GM12878 (cell line): ENCODE measurements around the gene ADK. TPM values are rescaled to one million over a fixed set of nuclear protein-coding genes. Genes with fewer than 3 reads are reported as not detected.
A peak's percentile ranks its signal among the peaks of the same experiment; 100 is the strongest.

Experiments used
- BMI1 ChIP-seq: fragments of 450-650 bp; IDR thresholded peaks from 2 replicates; pipeline ENCODE4 v1.6.1; 2016; ENCODE audit warnings: mild to moderate bottlenecking, moderate library complexity, borderline replicate concordance
- CBFB ChIP-seq: IDR thresholded peaks from 2 replicates; pipeline ENCODE4 v1.6.1; 2016; ENCODE audit warnings: antibody characterized with exemption, low read depth
- CTCF ChIP-seq, 3 experiments: IDR thresholded peaks in 2 of 3; conservative IDR thresholded peaks in 1 of 3; 2 replicates each; pipeline ENCODE4 v1.5.1; 2011; ENCODE audit warnings: low read depth in 3 of 3, low read length in 3 of 3, mild to moderate bottlenecking in 3 of 3, control low read depth in 2 of 3, moderate library complexity in 2 of 3, inconsistent platforms in 1 of 3, mixed read lengths in 1 of 3; ENCODE audit not compliant: control insufficient read depth in 2 of 3, insufficient read depth in 1 of 3; ENCODE audit errors: extremely low read depth in 1 of 3
- E2F8 ChIP-seq: fragments of 450-650 bp; IDR thresholded peaks from 2 replicates; pipeline ENCODE4 v1.6.1; 2018; ENCODE audit warnings: mild to moderate bottlenecking, low read depth, moderate library complexity; ENCODE audit not compliant: partially characterized antibody
- ESRRA ChIP-seq: IDR thresholded peaks from 2 replicates; pipeline ENCODE4 v1.6.1; 2012; ENCODE audit warnings: mild to moderate bottlenecking, low read length, improper control_type of control experiment
- HDAC6 ChIP-seq: fragments of 200-600 bp; sonication (generic); IDR thresholded peaks from one replicate; pipeline ENCODE4 v1.8.0; 2017; ENCODE audit warnings: antibody characterized with exemption; ENCODE audit not compliant: unreplicated experiment
- IKZF1 ChIP-seq: fragments of 450-650 bp; conservative IDR thresholded peaks from 2 replicates; pipeline ENCODE4 v1.6.1; 2017; ENCODE audit warnings: antibody characterized with exemption, mild to moderate bottlenecking
- MEF2B ChIP-seq: fragments of 450-650 bp; IDR thresholded peaks from 2 replicates; pipeline ENCODE4 v1.6.1; 2018; ENCODE audit warnings: mild to moderate bottlenecking, moderate library complexity; ENCODE audit not compliant: partially characterized antibody, poor library complexity, severe bottlenecking
- NFIC ChIP-seq: IDR thresholded peaks from 2 replicates; pipeline ENCODE4 v1.6.1; 2012; ENCODE audit warnings: low read depth, mild to moderate bottlenecking, inconsistent platforms, low read length, moderate library complexity
- SUPT20H ChIP-seq: IDR thresholded peaks from 2 replicates; pipeline ENCODE4 v1.6.1; 2011; ENCODE audit warnings: low read depth, mild to moderate bottlenecking, low read length, moderate library complexity, borderline replicate concordance; ENCODE audit not compliant: control insufficient read depth
- ZNF207 ChIP-seq: fragments of 450-650 bp; IDR thresholded peaks from 2 replicates; pipeline ENCODE4 v1.6.1; 2014; ENCODE audit warnings: antibody characterized with exemption, mild to moderate bottlenecking, borderline replicate concordance
- ZNF217 ChIP-seq: fragments of 450-650 bp; IDR thresholded peaks from 2 replicates; pipeline ENCODE4 v1.6.1; 2017; ENCODE audit warnings: antibody characterized with exemption, mild to moderate bottlenecking
- polyA plus RNA-seq, 11 experiments: library from polyadenylated mRNA; depleted of rRNA in 4 of 11; unstranded in 6 of 11; stranded (reverse) in 5 of 11; fragments of >200 nt; fragmentation: Nextera tagmentation in 4 of 11; fragmentation: Illumina TruSeq in 1 of 11; extraction: Ambion mirVana in 4 of 11; extraction: Trizol in 1 of 11; gene quantifications; 1 replicate in 1 of 11; 2 replicates in 10 of 11; pipeline versions ENCODE4 v1.2.1 to v1.2.3, GENCODE V29; 2011 to 2016; ENCODE audit warnings: inconsistent platforms in 2 of 11, missing spikeins in 2 of 11, low read depth in 1 of 11
- total RNA-seq, 4 experiments: library from RNA; depleted of rRNA in 3 of 4; stranded (reverse); fragments of >200 nt in 3 of 4; fragmentation: Illumina TruSeq in 1 of 4; extraction: Trizol in 1 of 4; gene quantifications; 2 replicates each; pipeline versions ENCODE4 v1.2.1 to v1.2.3, GENCODE V29; 2013 to 2021
- TF ChIP-seq, protein P1 (sequence below): IDR thresholded peaks from 2 replicates; pipeline ENCODE4 v1.6.1; 2011; ENCODE audit warnings: low read depth, mild to moderate bottlenecking, low read length, moderate library complexity, borderline replicate concordance; ENCODE audit errors: extremely low read depth

Gene ADK
- total and polyA plus RNA-seq, 10 of the 15 experiments (the other 5 are each of a cell fraction or from before 2014, with no cell fraction given): 42.0 to 151 (median 81.6) TPM

DNA sequence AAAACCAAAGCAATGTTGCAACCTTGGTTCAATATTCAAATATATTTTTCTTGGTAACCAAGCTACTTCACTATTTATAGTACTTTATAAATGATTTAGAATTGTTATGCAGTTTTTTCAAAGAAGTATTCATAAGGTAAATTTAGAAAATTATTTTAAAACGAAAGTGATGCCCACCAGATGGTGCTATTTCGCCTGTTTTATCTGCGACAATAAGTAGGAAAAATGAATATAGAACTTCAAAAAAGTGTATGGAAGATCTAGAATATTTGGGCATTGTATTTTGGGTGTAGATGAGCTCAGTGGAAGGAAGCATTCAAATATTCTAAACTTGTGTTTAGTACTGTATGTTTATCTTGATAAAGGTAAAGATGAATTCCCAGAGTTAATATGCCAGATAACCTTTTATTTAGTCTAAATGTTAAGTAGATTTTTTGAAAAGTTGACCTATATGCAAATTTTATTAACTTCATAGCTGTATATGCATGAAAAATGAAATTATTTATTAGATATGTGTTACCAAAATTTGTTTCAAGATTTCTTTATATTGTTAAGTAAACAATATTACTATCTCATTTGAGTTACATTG, 93.2 kb downstream of the ADK start (continued):
- TF ChIP-seq CTCF (IDR thresholded peaks at IDR 0.05 in 2 of 3, conservative IDR thresholded peaks at IDR 0.05 in 1 of 3; ENCODE audit: control insufficient read depth in 2 of 3, extremely low read depth in 1 of 3, insufficient read depth in 1 of 3, low read depth in 3 of 3, low read length in 3 of 3) (peak; percentile 16 to 48 (median 40); a peak in 3 of 6 replicates), IKZF1 (no peak), NFIC (no peak), BMI1 (no peak), ZNF207 (no peak), SUPT20H (no peak), ZNF217 (no peak), E2F8 (no peak), HDAC6 (no peak), CBFB (no peak), MEF2B (no peak), ESRRA (no peak)
- TF ChIP-seq, protein P1, sequence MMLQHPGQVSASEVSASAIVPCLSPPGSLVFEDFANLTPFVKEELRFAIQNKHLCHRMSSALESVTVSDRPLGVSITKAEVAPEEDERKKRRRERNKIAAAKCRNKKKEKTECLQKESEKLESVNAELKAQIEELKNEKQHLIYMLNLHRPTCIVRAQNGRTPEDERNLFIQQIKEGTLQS: no peak
